CD1c-positive myeloid dendritic cell (primary cell): ENCODE results near the gene TAC4.

Source experiments
- DNase-seq: peaks from one replicate; pipeline ENCODE4 v3.0.0-alpha.2; 2016; ENCODE audit errors: extremely low spot score

Gene TAC4

GRCh38 chr17:49872754-49873377 is 25.0 kb upstream of the TAC4 start:
- no peak for DNase-seq

- no peak for DNase-seq
These were observed 23.3 kb upstream of the TAC4 start for GRCh38 chr17:49871211-49871610.

DNA sequence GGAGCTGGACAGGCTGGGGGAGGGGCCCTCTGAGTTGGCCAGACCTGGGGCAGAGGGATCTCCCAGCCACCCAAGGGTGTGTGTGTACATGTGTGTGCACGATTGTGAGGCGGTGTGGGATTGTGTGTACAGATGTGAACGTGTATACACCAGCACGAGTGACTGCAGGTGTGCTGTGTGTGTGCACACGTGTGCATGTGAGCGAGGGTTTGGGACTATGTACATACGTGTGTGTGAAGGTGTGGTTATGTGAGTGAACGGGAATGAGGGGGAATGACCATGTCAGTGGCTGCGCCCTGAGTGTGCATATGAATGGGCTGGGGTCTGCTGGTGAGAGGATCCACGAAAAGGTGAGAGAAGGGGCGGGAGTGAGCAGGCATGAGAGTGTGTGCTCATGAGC is 22.4 kb upstream of the TAC4 start:
- no peak for DNase-seq

DNA sequence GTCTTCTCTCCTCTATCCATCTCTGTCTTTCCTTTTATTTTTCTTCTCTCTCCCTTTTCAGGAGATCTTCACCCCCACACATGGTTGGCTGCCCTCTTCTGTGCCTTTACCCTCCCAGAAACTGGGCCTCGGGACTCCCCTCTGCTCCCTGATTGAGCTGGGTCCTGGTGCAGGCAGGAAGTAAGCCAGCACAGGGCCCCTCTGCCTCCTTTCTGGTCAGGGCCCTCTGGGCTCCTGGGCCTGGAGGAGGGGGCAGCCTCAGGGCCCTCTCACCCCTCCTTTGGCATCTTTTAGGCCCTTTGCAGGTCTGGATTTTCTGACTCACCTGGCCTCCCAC is 21.1 kb upstream of the TAC4 start:
- no peak for DNase-seq

GRCh38 chr17:49866882-49867413 is 19.1 kb upstream of the TAC4 start:
- DNase-seq: no peak

DNA sequence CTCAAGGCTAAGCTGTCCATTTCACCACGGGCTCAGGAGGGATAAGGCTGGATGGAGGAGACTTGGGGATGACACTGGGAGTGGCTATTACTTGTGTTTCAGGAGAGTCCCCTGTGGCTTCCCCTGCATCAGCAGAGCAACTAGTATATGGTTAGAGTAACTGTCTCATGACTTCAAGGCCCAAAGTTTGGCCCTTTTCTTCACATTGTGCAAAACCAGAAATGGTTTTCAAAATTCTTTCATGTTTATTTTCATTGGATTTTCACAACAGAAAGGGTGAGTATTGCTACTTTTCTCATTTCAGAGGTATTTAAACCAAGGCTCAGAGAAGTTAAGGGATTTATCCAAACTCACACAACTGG is 18.1 kb upstream of the TAC4 start:
- DNase-seq: no peak

GRCh38 chr17:49862781-49863331 is 15.0 kb upstream of the TAC4 start:
- DNase-seq: no peak

- DNase-seq: peak; percentile 60
These were observed 13.4 kb upstream of the TAC4 start for GRCh38 chr17:49861150-49861884.

GRCh38 chr17:49859991-49860953 is 12.4 kb upstream of the TAC4 start:
- no peak for DNase-seq

DNA sequence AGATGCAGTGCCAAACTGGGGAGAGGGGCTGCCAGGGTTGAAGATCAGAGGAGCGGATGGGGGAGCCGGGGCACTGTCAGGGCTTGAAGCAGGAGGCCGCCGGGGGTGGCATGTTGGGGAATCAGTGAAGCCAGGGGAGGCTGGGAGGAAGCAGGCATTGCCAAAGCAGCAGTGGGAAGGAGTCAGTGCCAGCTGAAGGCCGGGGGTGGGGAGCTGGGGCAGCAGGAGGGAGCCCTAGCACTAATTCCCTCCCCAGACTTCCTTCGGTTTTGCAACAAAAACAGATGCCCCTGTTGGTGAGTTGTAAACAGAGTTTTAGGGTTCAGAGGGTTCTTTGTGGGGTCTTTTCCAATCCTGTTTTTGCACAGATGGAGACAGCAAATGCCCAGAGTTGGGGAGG is 10.9 kb upstream of the TAC4 start:
- peak; percentile 28 for DNase-seq

DNA sequence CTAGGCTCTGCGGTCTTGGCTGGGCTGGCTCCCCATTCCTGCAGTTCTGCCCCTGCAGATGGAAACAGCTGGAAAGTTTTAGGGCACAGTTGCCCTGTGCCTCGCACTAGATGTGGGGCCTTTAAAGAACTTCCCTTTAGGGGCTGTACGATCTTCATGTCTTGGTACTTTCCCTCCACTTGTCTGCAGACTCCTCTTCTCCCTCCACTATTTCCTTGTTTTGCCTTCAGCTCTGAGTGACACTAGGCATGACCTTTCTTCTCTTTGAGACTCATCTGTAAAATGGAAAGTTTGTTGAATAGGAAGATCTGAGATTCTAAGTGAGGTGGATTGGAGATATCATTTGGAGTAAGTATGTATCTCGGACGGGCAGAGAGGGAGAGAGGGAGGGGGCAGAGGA is 6.3 kb upstream of the TAC4 start:
- no peak for DNase-seq

DNA sequence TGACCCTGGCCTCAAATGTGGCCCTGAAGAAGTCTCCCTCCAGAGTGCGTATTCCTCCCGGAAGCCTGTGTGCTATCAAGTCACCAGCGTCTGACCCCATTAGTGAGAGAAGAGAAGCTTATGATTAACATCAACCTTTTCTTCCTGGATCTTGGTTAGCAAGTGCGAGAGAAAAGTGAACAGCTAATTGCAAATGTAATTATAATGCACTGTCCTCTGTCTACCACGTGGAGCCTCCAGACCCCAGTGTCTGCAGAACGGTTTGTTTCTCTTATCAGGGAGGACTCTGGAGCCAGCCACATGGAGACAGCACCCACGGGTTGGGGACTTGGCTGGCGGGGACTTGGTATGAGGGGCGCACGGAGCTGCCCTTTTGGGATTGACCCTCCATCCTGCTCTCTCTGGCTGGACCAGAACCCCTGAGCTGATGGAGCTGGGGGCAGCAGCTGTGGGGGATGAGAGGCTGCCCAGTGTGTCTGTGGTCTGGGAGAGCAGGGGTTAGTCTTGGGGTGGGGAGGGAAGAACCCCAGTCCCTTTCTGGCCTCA is 5.7 kb upstream of the TAC4 start:
- no peak for DNase-seq

GRCh38 chr17:49851387-49852291 is 3.8 kb upstream of the TAC4 start:
- peak; percentile 55 for DNase-seq

GRCh38 chr17:49850772-49851386 is 3.0 kb upstream of the TAC4 start:
- no peak for DNase-seq

DNA sequence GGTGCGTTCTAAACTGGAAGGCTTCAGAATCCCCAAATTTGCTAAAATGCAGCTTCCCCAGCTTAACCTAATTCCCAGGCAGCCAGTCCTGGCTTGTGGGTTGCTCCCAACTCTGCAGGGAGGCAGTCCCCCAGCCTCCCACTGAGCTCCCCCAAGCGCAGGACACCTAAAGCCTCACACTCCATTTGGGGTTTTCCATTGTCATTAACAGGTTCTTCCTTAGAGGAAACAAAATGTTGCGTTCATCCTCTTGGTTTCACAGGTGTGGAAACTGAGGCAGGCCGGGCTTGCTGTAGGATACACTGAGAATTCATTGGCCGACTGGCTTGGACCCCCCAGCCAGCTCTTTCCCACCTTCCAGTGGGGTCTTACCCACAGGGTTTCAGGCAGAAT is 2.3 kb upstream of the TAC4 start:
- no peak for DNase-seq

GRCh38 chr17:49848739-49849138 is 870 bp upstream of the TAC4 start:
- no peak for DNase-seq

GRCh38 chr17:49846938-49847712 is 744 bp downstream of the TAC4 start:
- no peak for DNase-seq

DNA sequence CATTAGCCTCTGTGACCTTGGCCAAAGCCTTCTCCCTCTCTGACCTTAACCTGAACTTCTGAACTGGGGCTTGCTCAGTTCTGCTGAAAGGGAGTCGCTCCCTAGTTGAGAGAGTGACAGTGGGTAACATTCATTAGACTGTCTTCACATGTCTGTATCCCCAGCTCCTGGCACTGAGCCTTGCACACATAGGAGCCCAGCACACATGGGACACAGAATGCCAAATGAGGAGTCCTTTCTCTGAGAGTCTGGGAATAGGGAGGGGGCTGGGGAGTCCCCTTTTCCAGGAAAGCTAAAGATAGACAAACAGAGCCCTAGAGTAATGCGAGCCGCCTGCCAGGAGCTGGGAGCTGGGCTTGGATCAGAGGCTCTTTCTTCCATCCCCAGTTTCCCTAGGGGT is 2.5 kb downstream of the TAC4 start:
- no peak for DNase-seq

DNA sequence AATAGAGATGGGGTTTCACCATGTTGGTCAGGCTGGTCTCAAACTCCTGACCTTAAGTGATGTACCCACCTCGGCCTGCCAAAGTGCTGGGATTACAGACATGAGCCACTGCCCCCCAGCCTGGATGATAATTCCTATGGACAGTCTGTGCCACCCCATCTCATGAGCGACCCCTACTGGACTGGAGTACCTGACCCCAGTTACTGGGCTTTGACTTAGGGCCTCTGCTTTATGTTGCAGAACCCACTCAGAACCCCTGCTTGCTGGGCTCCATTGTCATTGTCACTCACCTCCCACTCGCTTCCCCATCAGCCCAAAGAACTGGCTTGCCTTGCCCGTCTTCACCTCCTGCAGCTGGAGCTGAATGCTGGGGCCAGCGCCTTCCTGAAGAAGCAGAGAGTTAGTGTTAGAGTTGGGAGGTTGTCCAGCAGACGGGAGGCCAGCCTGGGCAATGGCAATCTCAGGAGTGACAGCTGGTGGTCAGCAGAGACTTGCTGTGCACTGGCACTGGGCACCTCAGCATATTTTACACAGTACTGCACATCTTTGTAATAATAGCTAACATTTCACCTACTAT is 4.0 kb downstream of the TAC4 start:
- no peak for DNase-seq
